Activated T-cell treated with anti-CD3 and anti-CD28 coated beads, Interleukin-2, amount 50 U/mL, for 4 hours (primary cell): ENCODE results near the gene RAPGEF3. TPM values are rescaled to one million over a fixed set of nuclear protein-coding genes. Genes with fewer than 3 reads are reported as not detected.

Experiments
- ATAC-seq, 2 donors: fragments of 200-7000 bp; cut with Tn5 transposase; one replicate each; pipeline ENCODE4 v1.10.0; 2021
- DNase-seq: peaks from one replicate; pipeline ENCODE4 v3.0.0-alpha.2; 2020
- H3K27me3 Mint-ChIP-seq: one replicate; pipeline ENCODE4 v1.8.0; 2021; ENCODE audit warnings: low read depth, mixed read lengths
- H3K36me3 Mint-ChIP-seq: one replicate; pipeline ENCODE4 v1.8.0; 2022; ENCODE audit warnings: mixed read lengths; ENCODE audit not compliant: insufficient read depth
- H3K4me1 Mint-ChIP-seq: one replicate; pipeline ENCODE4 v1.8.0; 2021; ENCODE audit warnings: low read depth, mixed read lengths
- H3K4me3 Mint-ChIP-seq: one replicate; pipeline ENCODE4 v1.8.0; 2021; ENCODE audit warnings: mild to moderate bottlenecking, moderate library complexity, mixed read lengths
- H3K9me3 Mint-ChIP-seq: one replicate; pipeline ENCODE4 v1.8.0; 2021; ENCODE audit warnings: mixed read lengths
- total RNA-seq, 3 donors: library from RNA; stranded (reverse); gene quantifications; one replicate each; pipeline ENCODE4 v1.2.1, GENCODE V29; 2021

RAPGEF3 gene
- total RNA-seq = 1 to 10 TPM in 1 of 3 donors, under 1 TPM in 2; 0.55 to 1.3 (median 0.66) TPM

GRCh38 chr12:47758834-47759690 lies at the start of gene RAPGEF3:
Gene RAPGEF3, minus strand, starts transcription at chr12:47758880. Its CDS starts 324 bp downstream, at chr12:47758556.
- Mint-ChIP-seq H3K9me3 (no peaks in the 10 kb centered on the region), H3K4me3 (peak within 1 kb of the TSS; percentile 74), H3K36me3 (no peaks in the 10 kb centered on the region), H3K27me3 (no peaks in the 10 kb centered on the region), H3K4me1 (peaks cover 36% of the 10 kb centered on the region)
- ATAC-seq = peak; percentile 84 to 87
- peak; percentile 70 for DNase-seq

- peak; percentile 23 to 29 for ATAC-seq
- Mint-ChIP-seq H3K9me3 (no peaks in the 10 kb centered on the region), H3K27me3 (no peaks in the 10 kb centered on the region), H3K36me3 (peaks cover 13% of the 10 kb centered on the region), H3K4me1 (peaks cover 95% of the 10 kb centered on the region), H3K4me3 (peak overlapping the region; percentile 63)
- DNase-seq = peak; percentile 72
These were observed 49.4 kb upstream of the RAPGEF3 start for GRCh38 chr12:47808050-47808449.

GRCh38 chr12:47807338-47807737 lies 48.7 kb upstream of the RAPGEF3 start:
- Mint-ChIP-seq H3K36me3 (peaks cover 13% of the 10 kb centered on the region), H3K27me3 (no peaks in the 10 kb centered on the region), H3K4me3 (peak overlapping the region; percentile 63), H3K4me1 (peaks cover 97% of the 10 kb centered on the region), H3K9me3 (no peaks in the 10 kb centered on the region)
- DNase-seq (no peak), ATAC-seq (no peak)

GRCh38 chr12:47805417-47805816 lies 46.7 kb upstream of the RAPGEF3 start:
- Mint-ChIP-seq H3K4me1 (peaks cover 95% of the 10 kb centered on the region), H3K27me3 (no peaks in the 10 kb centered on the region), H3K36me3 (peaks cover 15% of the 10 kb centered on the region), H3K9me3 (no peaks in the 10 kb centered on the region), H3K4me3 (peak overlapping the region; percentile 16)
- ATAC-seq (no peak), DNase-seq (no peak)

GRCh38 chr12:47804171-47804570 lies 45.5 kb upstream of the RAPGEF3 start:
- no peaks in the 10 kb centered on the region for H3K27me3 Mint-ChIP-seq
- peaks cover 14% of the 10 kb centered on the region for H3K36me3 Mint-ChIP-seq
- DNase-seq (no peak), ATAC-seq (no peak)
- peaks cover 89% of the 10 kb centered on the region for H3K4me1 Mint-ChIP-seq
- H3K4me3 Mint-ChIP-seq = no peak overlapping the region
- no peaks in the 10 kb centered on the region for H3K9me3 Mint-ChIP-seq

GRCh38 chr12:47803191-47803875 lies 44.7 kb upstream of the RAPGEF3 start:
- H3K4me3 Mint-ChIP-seq = peak overlapping the region; percentile 33
- no peak for ATAC-seq
- no peak for DNase-seq
- H3K4me1 Mint-ChIP-seq = peaks cover 81% of the 10 kb centered on the region
- peaks cover 14% of the 10 kb centered on the region for H3K36me3 Mint-ChIP-seq
- no peaks in the 10 kb centered on the region for H3K9me3 Mint-ChIP-seq
- no peaks in the 10 kb centered on the region for H3K27me3 Mint-ChIP-seq

GRCh38 chr12:47802312-47802711 lies 43.6 kb upstream of the RAPGEF3 start:
- no peaks in the 10 kb centered on the region for H3K9me3 Mint-ChIP-seq
- H3K4me1 Mint-ChIP-seq = peaks cover 74% of the 10 kb centered on the region
- no peak overlapping the region for H3K4me3 Mint-ChIP-seq
- no peak for DNase-seq
- peak in 1 of 2 donors; percentile 42 for ATAC-seq
- no peaks in the 10 kb centered on the region for H3K27me3 Mint-ChIP-seq
- peaks cover 18% of the 10 kb centered on the region for H3K36me3 Mint-ChIP-seq

- DNase-seq = no peak
- no peaks in the 10 kb centered on the region for H3K27me3 Mint-ChIP-seq
- no peak for ATAC-seq
- H3K4me1 Mint-ChIP-seq = peaks cover 69% of the 10 kb centered on the region
- peaks cover 17% of the 10 kb centered on the region for H3K36me3 Mint-ChIP-seq
- no peaks in the 10 kb centered on the region for H3K9me3 Mint-ChIP-seq
- no peak overlapping the region for H3K4me3 Mint-ChIP-seq
These were observed 43.2 kb upstream of the RAPGEF3 start for GRCh38 chr12:47801904-47802246.

GRCh38 chr12:47801170-47801903 lies 42.7 kb upstream of the RAPGEF3 start:
- Mint-ChIP-seq H3K4me3 (no peak overlapping the region), H3K4me1 (peaks cover 64% of the 10 kb centered on the region), H3K9me3 (no peaks in the 10 kb centered on the region), H3K36me3 (peaks cover 17% of the 10 kb centered on the region), H3K27me3 (no peaks in the 10 kb centered on the region)
- DNase-seq (no peak), ATAC-seq (no peak)

GRCh38 chr12:47800582-47800981 lies 41.9 kb upstream of the RAPGEF3 start:
- Mint-ChIP-seq H3K27me3 (no peaks in the 10 kb centered on the region), H3K4me3 (no peak overlapping the region), H3K4me1 (peaks cover 56% of the 10 kb centered on the region), H3K9me3 (no peaks in the 10 kb centered on the region), H3K36me3 (peaks cover 17% of the 10 kb centered on the region)
- ATAC-seq (no peak), DNase-seq (no peak)

GRCh38 chr12:47799357-47799955 lies 40.8 kb upstream of the RAPGEF3 start:
- Mint-ChIP-seq H3K4me1 (peaks cover 45% of the 10 kb centered on the region), H3K27me3 (no peaks in the 10 kb centered on the region), H3K9me3 (no peaks in the 10 kb centered on the region), H3K4me3 (no peak overlapping the region), H3K36me3 (peaks cover 8% of the 10 kb centered on the region)
- ATAC-seq (no peak), DNase-seq (no peak)

GRCh38 chr12:47798382-47798948 lies 39.8 kb upstream of the RAPGEF3 start:
- no peaks in the 10 kb centered on the region for H3K9me3 Mint-ChIP-seq
- no peaks in the 10 kb centered on the region for H3K27me3 Mint-ChIP-seq
- H3K4me3 Mint-ChIP-seq = no peak overlapping the region
- H3K36me3 Mint-ChIP-seq = peaks cover 11% of the 10 kb centered on the region
- H3K4me1 Mint-ChIP-seq = peaks cover 35% of the 10 kb centered on the region
- DNase-seq (no peak), ATAC-seq (no peak)

GRCh38 chr12:47797441-47797840 lies 38.8 kb upstream of the RAPGEF3 start:
- Mint-ChIP-seq H3K27me3 (no peaks in the 10 kb centered on the region), H3K4me1 (peaks cover 25% of the 10 kb centered on the region), H3K36me3 (peaks cover 12% of the 10 kb centered on the region), H3K4me3 (no peak overlapping the region), H3K9me3 (no peaks in the 10 kb centered on the region)
- DNase-seq (peak; percentile 42), ATAC-seq (peak; percentile 75 to 79)
